Measurements from ENCODE around the gene TCF23.

DNA sequence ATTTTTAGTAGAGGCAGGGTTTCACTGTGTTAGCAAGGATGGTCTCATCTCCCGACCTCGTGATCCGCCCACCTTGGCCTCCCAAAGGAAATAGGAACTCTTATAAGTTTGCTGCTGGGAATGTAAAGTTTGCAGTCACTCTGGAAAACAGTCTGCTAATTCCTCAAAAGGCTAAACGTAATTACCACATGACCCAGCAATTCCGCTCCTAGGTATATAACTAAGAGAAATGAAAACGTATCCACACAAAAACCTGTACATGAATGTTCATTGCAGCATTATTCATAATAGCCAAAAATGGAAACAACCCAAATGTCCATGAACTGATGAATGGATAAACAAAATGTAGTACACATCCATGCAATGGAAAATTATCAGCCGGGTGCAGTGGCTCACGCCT, 41.2 kb downstream of the TCF23 start:
- TF ChIP-seq CTCF (IDR thresholded peaks at IDR 0.05) (no peak), POLR2A (IDR thresholded peaks at IDR 0.05) (no peak)

All from lower leg skin (tissue), 3 donors.